Transverse colon (tissue), 3 donors: Measurements from ENCODE around the gene ERG28.

ENCODE experiments used
- CTCF ChIP-seq, 5 experiments: fragments of 200-600 bp in 3 of 5; fragments of 450-650 bp in 2 of 5; sonication (generic) in 3 of 5; IDR thresholded peaks; 1 replicate in 2 of 5; 2 replicates in 3 of 5; pipeline ENCODE4 v1.5.1; 2016 to 2017; ENCODE audit warnings: antibody characterized with exemption in 5 of 5, inconsistent platforms in 3 of 5, mild to moderate bottlenecking in 2 of 5, moderate library complexity in 1 of 5
- EP300 ChIP-seq: sonication (generic); formaldehyde crosslinking; IDR thresholded peaks from one replicate; pipeline ENCODE4 v1.6.1; 2017; ENCODE audit warnings: antibody characterized with exemption, low read depth
- POLR2A ChIP-seq: fragments of 450-650 bp; IDR thresholded peaks from one replicate; pipeline ENCODE4 v1.6.1; 2016; ENCODE audit warnings: antibody characterized with exemption, mild to moderate bottlenecking, moderate library complexity

- TF ChIP-seq CTCF (IDR thresholded peaks at IDR 0.05) (no peak), EP300 (no peak), POLR2A (no peak)
Measured at GRCh38 chr14:75690010-75690409, 29.3 kb upstream of the ERG28 start.
